RWPE1 (cell line): ENCODE data around the gene PRKG2.

Experiments
- CTCF ChIA-PET: fragments of 350-600 bp; sonication (Branson Sonifier 250); formaldehyde crosslinking; extraction: SDS; loops from one replicate; lab custom pipeline; 2021; lab: Yijun Ruan, JAX
- POLR2A ChIA-PET: fragments of 400-600 bp; formaldehyde crosslinking; extraction: SDS; loops from one replicate; lab custom pipeline; 2020; ENCODE audit warnings: antibody characterized with exemption; ENCODE audit not compliant: low non-redundant PET; lab: Yijun Ruan, JAX
- DNase-seq: peaks from one replicate; pipeline ENCODE4 v3.0.0; 2012; ENCODE audit warnings: low spot score
- H3K27ac ChIP-seq: fragments of 450-650 bp; 2 replicates; pipeline ENCODE4 v1.5.1; 2017
- CTCF ChIP-seq: fragments of 450-650 bp; conservative IDR thresholded peaks from 2 replicates; pipeline ENCODE4 v1.5.1; 2017; ENCODE audit warnings: low read depth, mild to moderate bottlenecking

The PRKG2 gene

GRCh38 chr4:81061344-81061730, 153.7 kb downstream of the PRKG2 start:
- no peak for TF ChIP-seq CTCF
- no peak for DNase-seq
- CTCF ChIA-PET = no interaction called here
- POLR2A ChIA-PET = no interaction called here
- no peak overlapping the region for H3K27ac ChIP-seq

DNA sequence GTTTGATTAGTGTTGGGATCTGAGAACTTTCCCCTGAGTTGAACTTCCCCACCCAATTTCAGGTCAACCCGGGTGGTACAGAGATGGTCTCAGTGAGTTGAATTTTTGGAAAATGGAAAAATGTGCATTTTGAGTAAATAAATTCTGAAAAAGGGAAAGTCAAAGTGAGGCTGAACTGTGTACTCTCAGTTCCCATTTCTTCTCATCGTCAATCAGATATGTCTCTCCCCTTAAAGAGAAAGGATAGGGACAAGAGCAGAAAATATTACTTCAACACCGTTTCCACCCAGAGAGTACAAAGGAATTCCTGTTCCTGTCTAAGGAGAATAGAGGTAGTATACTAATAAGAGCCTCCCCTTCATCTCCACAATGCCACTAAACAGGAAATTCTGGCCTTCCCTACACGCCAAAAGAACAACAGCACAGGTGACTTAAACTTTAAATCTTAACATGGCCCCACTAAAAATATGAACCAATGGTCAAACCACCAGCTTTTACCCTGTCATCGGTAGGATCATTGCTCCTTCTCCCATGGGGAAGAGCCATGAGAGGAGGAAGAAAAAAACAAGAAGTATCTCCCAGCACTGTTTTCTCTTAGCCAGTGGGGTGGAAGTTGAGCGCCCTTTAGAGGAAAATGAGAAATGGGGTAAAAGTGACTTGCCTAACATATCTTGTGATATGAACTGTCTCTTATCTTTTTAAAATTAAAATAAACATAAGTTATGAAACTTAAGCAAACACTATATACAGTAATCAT, 154.3 kb downstream of the PRKG2 start:
- ChIA-PET POLR2A (no interaction called here), CTCF (interaction anchor here (0.8 kb wide), 1 partner anchor 9 kb away, joined by 5 read pairs; no protein-coding TSS in a partner anchor)
- no peak overlapping the region for H3K27ac ChIP-seq
- DNase-seq = no peak
- TF ChIP-seq CTCF = no peak

GRCh38 chr4:81058621-81059020, 156.4 kb downstream of the PRKG2 start:
- TF ChIP-seq CTCF = no peak
- no peak for DNase-seq
- ChIA-PET POLR2A (no interaction called here), CTCF (no interaction called here)
- no peak overlapping the region for H3K27ac ChIP-seq

GRCh38 chr4:81052119-81053068, 162.6 kb downstream of the PRKG2 start:
- peak; percentile 60 for TF ChIP-seq CTCF
- no peak overlapping the region for H3K27ac ChIP-seq
- ChIA-PET POLR2A (no interaction called here), CTCF (interaction anchor here (0.5 to 0.7 kb wide), 5 partner anchors 462 to 1388 kb away, joined by 3 read pairs; no protein-coding TSS in a partner anchor)
- DNase-seq = peak; percentile 27

DNA sequence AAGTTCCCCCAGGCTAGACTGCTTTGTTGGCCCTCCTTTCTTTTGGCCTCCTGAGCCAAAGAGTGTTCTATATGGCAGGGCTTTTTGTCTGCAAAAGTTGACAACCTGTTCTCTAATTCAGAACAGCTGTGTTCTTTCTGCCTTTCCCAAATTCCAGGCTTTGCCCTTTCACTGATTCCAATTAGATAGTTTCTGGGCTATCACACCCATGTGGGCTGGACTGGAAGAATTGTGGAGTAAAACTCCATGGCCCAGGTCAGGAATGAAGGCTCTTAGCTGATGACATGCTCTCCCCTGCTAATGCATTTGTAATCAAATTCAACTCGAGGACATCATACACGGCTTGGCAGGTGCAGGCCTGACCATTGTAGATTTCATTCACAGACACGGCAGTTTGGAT, 165.1 kb downstream of the PRKG2 start:
- no peak overlapping the region for H3K27ac ChIP-seq
- POLR2A ChIA-PET = no interaction called here
- no peak for TF ChIP-seq CTCF
- no peak for DNase-seq
- CTCF ChIA-PET = interaction anchor here (0.6 to 1.3 kb wide), 4 partner anchors 10 to 692 kb away, joined by 3 to 10 read pairs (median 3); no protein-coding TSS in a partner anchor

- CTCF ChIA-PET = interaction anchor here (0.6 to 0.9 kb wide), 2 partner anchors 321 to 687 kb away, joined by 3 read pairs; no protein-coding TSS in a partner anchor
- no peak overlapping the region for H3K27ac ChIP-seq
- POLR2A ChIA-PET = no interaction called here
- TF ChIP-seq CTCF = no peak
- no peak for DNase-seq
Observed at GRCh38 chr4:81049330-81049729, 165.7 kb downstream of the PRKG2 start.
